GM10847 (cell line): ENCODE measurements around the gene MED14.

Experiments
- POLR2A ChIP-seq: IDR thresholded peaks from 2 replicates; pipeline ENCODE4 v1.6.1; 2011; ENCODE audit not compliant: insufficient read length; ENCODE audit errors: extremely low read depth

MED14 gene

GRCh38 chrX:40646489-40647306, 88.6 kb downstream of the MED14 start:
- no peak for TF ChIP-seq POLR2A

DNA sequence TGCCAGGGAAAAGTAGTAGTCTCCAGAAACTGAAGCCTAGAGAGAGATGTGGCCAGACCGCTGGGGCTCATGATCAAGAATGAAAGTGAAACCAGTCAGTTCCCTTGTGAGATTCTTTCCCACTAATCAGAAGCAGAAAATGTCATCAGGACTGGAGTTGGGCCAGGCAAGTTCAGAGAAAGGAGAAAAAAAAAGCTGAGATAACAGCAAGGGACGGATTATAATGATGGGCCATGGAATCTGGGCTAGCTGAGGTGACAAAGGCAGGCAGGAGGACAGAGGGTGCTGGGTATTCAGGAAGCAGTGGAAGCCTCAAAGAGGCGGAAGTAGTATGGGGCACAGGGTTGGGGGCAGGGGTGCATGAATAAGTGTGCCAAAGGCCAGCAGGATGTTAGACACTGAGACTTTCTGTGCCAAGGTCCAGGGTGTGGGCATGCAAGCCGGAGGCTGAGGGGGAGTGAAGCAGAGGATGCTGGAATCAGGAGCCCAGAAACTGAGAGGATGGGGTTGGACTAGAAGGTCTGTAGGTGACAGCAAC, 90.5 kb downstream of the MED14 start:
- TF ChIP-seq POLR2A, result no peak

GRCh38 chrX:40644176-40644575, 91.2 kb downstream of the MED14 start:
- no peak for TF ChIP-seq POLR2A

DNA sequence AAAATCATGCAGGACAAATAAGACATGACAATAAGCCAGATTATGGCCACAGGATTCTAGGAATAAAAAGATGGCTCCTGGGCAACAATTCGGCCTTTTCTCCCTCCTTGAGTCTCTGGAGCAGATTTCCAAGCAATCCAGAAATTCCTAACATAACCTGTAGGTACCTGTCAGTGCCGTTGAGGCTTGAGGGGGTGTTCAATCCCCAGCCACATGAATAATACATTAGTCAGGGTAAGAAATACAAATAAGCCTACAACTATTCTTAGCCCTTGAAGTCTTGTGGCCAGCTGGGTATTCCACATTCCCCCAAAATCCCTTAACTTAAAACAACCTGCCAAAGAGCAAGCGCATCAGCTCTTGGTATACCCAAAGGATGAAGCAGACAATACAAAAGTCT, 97.7 kb downstream of the MED14 start:
- TF ChIP-seq POLR2A, result no peak

DNA sequence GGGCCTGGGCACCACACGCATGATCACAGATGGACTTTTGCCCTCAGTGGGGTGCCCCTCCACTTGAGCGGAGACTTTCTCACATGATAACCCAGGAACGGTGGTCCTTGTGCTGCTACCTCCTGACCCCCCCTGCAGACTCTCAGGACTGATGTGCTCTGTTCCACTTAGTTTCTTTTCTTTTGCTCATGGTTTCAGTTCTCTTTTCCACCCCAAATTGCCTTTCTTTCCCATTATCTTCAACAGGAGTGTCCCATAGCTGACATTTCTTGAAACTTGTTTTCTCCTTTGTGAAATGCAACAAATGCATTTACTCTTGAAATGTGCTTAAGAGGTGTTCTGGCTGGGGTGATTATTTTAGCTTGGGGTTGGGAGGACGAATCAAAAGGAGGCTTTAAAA, 103.1 kb downstream of the MED14 start:
- no peak for TF ChIP-seq POLR2A

GRCh38 chrX:40628506-40628905, 106.8 kb downstream of the MED14 start:
- no peak for TF ChIP-seq POLR2A

DNA sequence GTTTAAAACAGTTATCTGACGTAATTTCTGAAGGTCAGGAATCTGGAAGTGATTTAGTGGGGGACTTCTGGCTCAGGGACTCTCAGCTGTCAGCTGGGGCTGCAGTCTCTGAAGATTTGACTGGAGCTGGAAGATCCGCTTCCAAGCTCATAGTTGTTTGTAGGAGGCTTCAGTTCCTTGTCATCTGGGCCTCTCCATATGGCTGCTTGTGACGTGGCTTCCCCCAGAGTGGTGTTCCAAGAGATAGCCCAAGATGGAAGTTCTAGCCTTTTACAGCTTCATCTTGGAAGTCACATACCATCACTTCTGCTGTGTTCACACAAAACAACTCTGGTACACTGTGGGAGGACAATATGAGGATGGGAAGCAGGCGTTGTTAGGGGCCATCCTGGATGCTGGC, 110.0 kb downstream of the MED14 start:
- no peak for TF ChIP-seq POLR2A

DNA sequence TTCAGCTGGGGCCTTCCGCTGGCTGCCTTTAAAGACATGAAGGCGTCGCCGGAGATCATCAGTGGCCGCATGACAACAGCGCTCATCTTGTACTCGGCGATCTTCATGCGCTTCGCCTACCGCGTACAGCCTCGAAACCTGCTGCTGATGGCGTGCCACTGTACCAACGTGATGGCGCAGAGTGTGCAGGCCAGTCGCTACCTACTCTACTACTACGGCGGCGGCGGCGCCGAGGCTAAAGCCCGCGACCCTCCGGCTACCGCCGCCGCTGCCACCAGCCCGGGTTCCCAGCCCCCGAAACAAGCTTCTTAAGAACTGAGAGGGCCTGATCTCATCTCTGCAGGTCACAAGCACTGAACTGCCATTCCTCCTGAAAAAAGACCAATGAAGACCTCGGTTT, 111.7 kb downstream of the MED14 start:
- TF ChIP-seq POLR2A, result no peak

GRCh38 chrX:40623139-40623536, 112.2 kb downstream of the MED14 start, which contains the start of gene MPC1L:
Gene MPC1L, plus strand, starts transcription at chrX:40623428. Its CDS starts 138 bp downstream, at chrX:40623566.
- TF ChIP-seq POLR2A, result no peak

GRCh38 chrX:40622479-40623138, 112.7 kb downstream of the MED14 start:
- TF ChIP-seq POLR2A, result no peak

DNA sequence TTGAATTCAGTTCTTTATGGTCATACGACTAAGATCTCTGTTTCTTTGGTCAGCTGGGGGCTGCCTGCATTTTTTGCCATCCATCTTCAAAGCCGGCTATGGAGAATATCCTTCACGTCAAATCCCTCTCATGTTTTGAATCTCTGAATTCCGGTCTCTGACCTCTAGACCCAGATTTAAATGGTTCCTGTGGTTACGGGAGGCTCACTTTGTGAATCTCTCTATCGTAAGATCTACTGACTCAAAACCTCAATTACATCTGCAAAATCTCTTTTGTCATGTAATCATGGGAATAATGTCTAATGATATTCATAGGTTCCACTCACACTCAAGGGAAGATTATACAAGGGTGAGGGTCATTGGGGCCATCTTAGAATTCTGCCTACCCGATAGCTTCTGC, 117.8 kb downstream of the MED14 start:
- no peak for TF ChIP-seq POLR2A

DNA sequence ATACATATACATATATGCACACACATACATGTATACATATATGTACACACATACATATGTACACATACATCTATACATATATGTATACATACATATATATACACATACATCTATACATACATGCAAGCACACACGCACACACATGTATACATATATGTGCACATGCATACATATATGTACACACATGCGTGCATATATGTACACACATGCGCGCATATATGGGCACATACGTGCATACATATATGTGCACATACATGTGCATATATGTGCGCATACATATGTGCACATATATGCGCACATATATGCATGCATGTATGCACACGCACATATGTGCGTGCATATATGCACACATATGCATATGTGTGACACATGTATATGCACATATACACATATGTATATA, 119.4 kb downstream of the MED14 start:
- TF ChIP-seq POLR2A, result no peak

DNA sequence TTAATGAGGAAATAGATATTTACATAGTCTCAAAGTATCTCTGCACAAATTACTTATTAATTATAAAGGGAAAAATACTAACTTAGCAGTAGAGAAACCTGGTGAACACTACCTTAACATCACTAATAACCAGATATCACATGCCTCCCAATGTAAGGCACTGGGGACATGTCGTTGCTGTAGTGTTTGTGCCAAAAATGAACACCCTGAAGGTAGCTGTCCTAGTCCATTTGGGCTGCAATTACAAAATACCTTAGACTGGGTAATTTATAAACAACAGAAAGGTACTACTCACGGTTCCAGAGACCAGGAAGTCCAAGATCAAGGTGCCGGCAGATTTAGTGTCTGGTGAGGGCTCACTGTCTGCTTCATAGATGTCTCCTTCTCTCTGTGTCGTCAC, 122.8 kb downstream of the MED14 start:
- no peak for TF ChIP-seq POLR2A

- TF ChIP-seq POLR2A, result no peak
Measured at GRCh38 chrX:40607381-40607780, 128.0 kb downstream of the MED14 start.

DNA sequence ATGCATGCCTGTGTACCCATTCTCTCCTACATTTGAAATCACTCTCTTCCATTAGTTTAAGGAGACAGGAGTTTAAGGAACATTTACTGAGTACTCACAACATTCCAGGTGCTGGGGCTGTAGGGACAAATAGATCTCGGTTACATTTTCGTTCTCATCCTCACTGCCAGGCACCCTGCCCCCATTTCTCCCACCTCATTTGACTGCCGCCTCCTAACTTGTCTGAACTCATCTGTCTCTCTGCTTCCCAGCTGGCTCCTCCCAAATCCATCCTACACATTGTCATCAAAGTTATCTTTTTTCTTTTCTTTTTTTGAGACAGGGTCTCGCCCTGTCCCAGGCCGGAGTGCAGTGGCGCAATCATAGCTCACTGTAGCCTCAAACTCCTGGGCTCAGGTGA, 131.9 kb downstream of the MED14 start:
- no peak for TF ChIP-seq POLR2A
